Liver (tissue), 3 donors: Measurements from ENCODE around the gene MICAL2.

ENCODE experiments used
- JUND ChIP-seq, 2 donors: IDR thresholded peaks; 2 replicates each; pipeline ENCODE4 v1.6.1; 2016; ENCODE audit warnings: antibody characterized with exemption in 2 of 2
- TF ChIP-seq, protein P1 (sequence below): fragments of 150-350 bp; IDR thresholded peaks from 2 replicates; pipeline ENCODE4 v1.5.1; 2017; ENCODE audit warnings: improper control_type of control experiment, low read depth, low read length; ENCODE audit not compliant: missing input control
- donor health status: healthy.
- donor health status: healthy.

DNA sequence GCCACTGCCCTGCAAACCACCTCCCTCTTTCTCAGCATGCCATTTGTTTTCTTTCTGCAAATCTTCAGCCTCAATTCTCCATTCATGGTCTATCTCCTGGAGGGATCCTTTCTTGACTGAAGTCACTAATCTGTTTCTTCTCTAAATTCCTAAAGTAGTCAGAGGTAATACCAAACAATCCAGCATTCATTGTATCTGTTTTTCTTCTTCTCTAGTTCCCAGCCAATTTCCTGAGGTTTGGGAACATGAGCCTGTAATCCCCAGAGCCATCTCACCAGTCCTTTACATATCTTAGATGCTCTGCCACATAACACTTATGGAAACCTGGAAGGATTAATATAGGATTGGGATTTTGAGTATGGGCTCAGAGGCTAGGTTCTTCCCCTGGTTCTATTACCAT is 86.5 kb downstream of the MICAL2 start:
- no peak for TF ChIP-seq JUND (IDR thresholded peaks at IDR 0.05)
- TF ChIP-seq, protein P1, sequence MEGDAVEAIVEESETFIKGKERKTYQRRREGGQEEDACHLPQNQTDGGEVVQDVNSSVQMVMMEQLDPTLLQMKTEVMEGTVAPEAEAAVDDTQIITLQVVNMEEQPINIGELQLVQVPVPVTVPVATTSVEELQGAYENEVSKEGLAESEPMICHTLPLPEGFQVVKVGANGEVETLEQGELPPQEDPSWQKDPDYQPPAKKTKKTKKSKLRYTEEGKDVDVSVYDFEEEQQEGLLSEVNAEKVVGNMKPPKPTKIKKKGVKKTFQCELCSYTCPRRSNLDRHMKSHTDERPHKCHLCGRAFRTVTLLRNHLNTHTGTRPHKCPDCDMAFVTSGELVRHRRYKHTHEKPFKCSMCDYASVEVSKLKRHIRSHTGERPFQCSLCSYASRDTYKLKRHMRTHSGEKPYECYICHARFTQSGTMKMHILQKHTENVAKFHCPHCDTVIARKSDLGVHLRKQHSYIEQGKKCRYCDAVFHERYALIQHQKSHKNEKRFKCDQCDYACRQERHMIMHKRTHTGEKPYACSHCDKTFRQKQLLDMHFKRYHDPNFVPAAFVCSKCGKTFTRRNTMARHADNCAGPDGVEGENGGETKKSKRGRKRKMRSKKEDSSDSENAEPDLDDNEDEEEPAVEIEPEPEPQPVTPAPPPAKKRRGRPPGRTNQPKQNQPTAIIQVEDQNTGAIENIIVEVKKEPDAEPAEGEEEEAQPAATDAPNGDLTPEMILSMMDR, result no peak
